Peyer's patch (tissue), 4 donors: ENCODE data around the gene TMOD1.
"Not testable (repeated sequence)": the region's sequence is repeated elsewhere in the genome, so short reads cannot be mapped to it uniquely, and the experiment has no call there.

Source experiments
- CTCF ChIP-seq, 6 experiments: fragments of 450-650 bp in 4 of 6; fragments of 200-600 bp in 2 of 6; sonication (generic) in 1 of 6; IDR thresholded peaks; one replicate each; pipeline ENCODE4 v1.5.1; 2017 to 2019; ENCODE audit warnings: antibody characterized with exemption in 6 of 6, mild to moderate bottlenecking in 3 of 6, moderate library complexity in 1 of 6
- POLR2A ChIP-seq, 2 donors: fragments of 450-650 bp; IDR thresholded peaks; one replicate each; pipeline ENCODE4 v1.5.1; 2017; ENCODE audit warnings: antibody characterized with exemption in 2 of 2, mild to moderate bottlenecking in 2 of 2, moderate library complexity in 2 of 2

GRCh38 chr9:97620063-97620462, 118.6 kb downstream of the TMOD1 start:
- not testable (repeated sequence) for TF ChIP-seq CTCF, POLR2A (IDR thresholded peaks at IDR 0.05)
